ENCODE data around the gene GMDS. TPM values are rescaled to one million over a fixed set of nuclear protein-coding genes. Genes with fewer than 3 reads are reported as not detected.

The GMDS gene
- total RNA-seq, 1 donor from 2014 or later = 7.8 TPM

DNA sequence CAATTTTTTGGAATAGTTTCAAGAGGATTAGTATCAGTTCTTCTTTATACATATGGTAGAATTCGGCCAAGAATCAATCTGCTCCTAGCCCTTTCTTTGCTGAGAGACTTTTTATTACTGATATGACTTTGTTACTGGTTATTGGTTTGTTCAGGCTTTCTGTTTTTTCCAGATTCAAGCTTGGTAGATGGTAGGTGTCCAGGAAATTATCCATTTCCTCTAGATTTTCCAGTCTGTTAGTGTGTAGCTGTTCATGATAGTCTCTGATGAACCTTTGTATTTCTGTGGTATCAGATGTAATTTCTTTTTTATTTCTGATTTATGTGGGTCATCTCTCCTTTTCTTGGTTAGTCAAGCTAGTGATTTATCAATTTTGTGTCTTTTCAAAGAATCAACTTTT is 167.6 kb downstream of the GMDS start:
- no peaks in the 10 kb centered on the region for H3K4me1 ChIP-seq (ENCODE audit: control insufficient read depth in 3 of 3, insufficient read depth in 3 of 3, low read length in 3 of 3)
- H3K27me3 ChIP-seq (ENCODE audit: control insufficient read depth in 3 of 3, insufficient read depth in 3 of 3, low read length in 3 of 3) = no peaks in the 10 kb centered on the region
- H3K36me3 ChIP-seq (ENCODE audit: control insufficient read depth in 3 of 3, insufficient read depth in 3 of 3, low read length in 3 of 3) = no peaks in the 10 kb centered on the region
- H3K4me3 ChIP-seq (ENCODE audit: low read length in 3 of 3) = no peak overlapping the region
- peaks cover 0 to 6% (median 0%) of the 10 kb centered on the region in 3 donors for H3K9me3 ChIP-seq (ENCODE audit: control insufficient read depth in 3 of 3, low read length in 3 of 3)
- no peak overlapping the region for H3K27ac ChIP-seq (ENCODE audit: low read depth, low read length)
- no peak overlapping the region for H3K9ac ChIP-seq (ENCODE audit: low read depth in 1 of 3, low read length in 3 of 3)

- Histone ChIP-seq H3K4me1 (ENCODE audit: control insufficient read depth in 3 of 3, insufficient read depth in 3 of 3, low read length in 3 of 3) (no peaks in the 10 kb centered on the region), H3K9me3 (ENCODE audit: control insufficient read depth in 3 of 3, low read length in 3 of 3) (no peaks in the 10 kb centered on the region), H3K27me3 (ENCODE audit: control insufficient read depth in 3 of 3, insufficient read depth in 3 of 3, low read length in 3 of 3) (no peaks in the 10 kb centered on the region), H3K36me3 (ENCODE audit: control insufficient read depth in 3 of 3, insufficient read depth in 3 of 3, low read length in 3 of 3) (no peaks in the 10 kb centered on the region), H3K4me3 (ENCODE audit: low read length in 3 of 3) (no peak overlapping the region), H3K9ac (ENCODE audit: low read depth in 1 of 3, low read length in 3 of 3) (no peak overlapping the region), H3K27ac (ENCODE audit: low read depth, low read length) (no peak overlapping the region)
Observed at GRCh38 chr6:2073476-2073875, 171.9 kb downstream of the GMDS start.

DNA sequence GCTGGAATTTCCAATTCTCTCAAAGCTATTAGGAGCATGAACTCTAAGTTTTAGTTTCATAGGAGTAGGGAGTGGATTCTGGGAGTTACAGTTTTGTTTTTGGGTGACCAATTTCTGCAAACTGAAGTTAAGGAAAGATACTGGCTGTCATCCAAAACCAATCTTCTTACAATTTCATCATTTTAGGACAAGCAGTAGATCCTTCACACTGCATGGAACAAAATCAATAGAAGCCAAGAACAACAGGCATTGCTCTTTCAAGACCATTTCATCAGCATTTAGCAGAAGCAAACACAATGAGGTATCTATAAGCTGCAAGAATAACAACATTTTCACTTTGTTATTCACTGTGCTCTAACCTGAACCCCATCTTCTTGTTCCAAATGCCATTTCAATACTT is 173.0 kb downstream of the GMDS start:
- H3K9me3 ChIP-seq (ENCODE audit: control insufficient read depth in 3 of 3, low read length in 3 of 3) = no peaks in the 10 kb centered on the region
- no peak overlapping the region for H3K9ac ChIP-seq (ENCODE audit: low read depth in 1 of 3, low read length in 3 of 3)
- H3K27me3 ChIP-seq (ENCODE audit: control insufficient read depth in 3 of 3, insufficient read depth in 3 of 3, low read length in 3 of 3) = no peaks in the 10 kb centered on the region
- no peak overlapping the region for H3K27ac ChIP-seq (ENCODE audit: low read depth, low read length)
- no peak overlapping the region for H3K4me3 ChIP-seq (ENCODE audit: low read length in 3 of 3)
- no peaks in the 10 kb centered on the region for H3K4me1 ChIP-seq (ENCODE audit: control insufficient read depth in 3 of 3, insufficient read depth in 3 of 3, low read length in 3 of 3)
- H3K36me3 ChIP-seq (ENCODE audit: control insufficient read depth in 3 of 3, insufficient read depth in 3 of 3, low read length in 3 of 3) = no peaks in the 10 kb centered on the region

GRCh38 chr6:2063547-2063946 is 181.9 kb downstream of the GMDS start:
- no peaks in the 10 kb centered on the region for H3K36me3 ChIP-seq (ENCODE audit: control insufficient read depth in 3 of 3, insufficient read depth in 3 of 3, low read length in 3 of 3)
- no peaks in the 10 kb centered on the region for H3K4me1 ChIP-seq (ENCODE audit: control insufficient read depth in 3 of 3, insufficient read depth in 3 of 3, low read length in 3 of 3)
- H3K27ac ChIP-seq (ENCODE audit: low read depth, low read length) = no peak overlapping the region
- H3K27me3 ChIP-seq (ENCODE audit: control insufficient read depth in 3 of 3, insufficient read depth in 3 of 3, low read length in 3 of 3) = no peaks in the 10 kb centered on the region
- no peaks in the 10 kb centered on the region for H3K9me3 ChIP-seq (ENCODE audit: control insufficient read depth in 3 of 3, low read length in 3 of 3)
- H3K9ac ChIP-seq (ENCODE audit: low read depth in 1 of 3, low read length in 3 of 3) = no peak overlapping the region
- H3K4me3 ChIP-seq (ENCODE audit: low read length in 3 of 3) = no peak overlapping the region

- no peak overlapping the region for H3K4me3 ChIP-seq (ENCODE audit: low read length in 3 of 3)
- H3K9me3 ChIP-seq (ENCODE audit: control insufficient read depth in 3 of 3, low read length in 3 of 3) = no peaks in the 10 kb centered on the region
- H3K27ac ChIP-seq (ENCODE audit: low read depth, low read length) = no peak overlapping the region
- H3K9ac ChIP-seq (ENCODE audit: low read depth in 1 of 3, low read length in 3 of 3) = no peak overlapping the region
- no peaks in the 10 kb centered on the region for H3K36me3 ChIP-seq (ENCODE audit: control insufficient read depth in 3 of 3, insufficient read depth in 3 of 3, low read length in 3 of 3)
- no peaks in the 10 kb centered on the region for H3K27me3 ChIP-seq (ENCODE audit: control insufficient read depth in 3 of 3, insufficient read depth in 3 of 3, low read length in 3 of 3)
- H3K4me1 ChIP-seq (ENCODE audit: control insufficient read depth in 3 of 3, insufficient read depth in 3 of 3, low read length in 3 of 3) = no peaks in the 10 kb centered on the region
Observed at GRCh38 chr6:2061880-2062279, 183.5 kb downstream of the GMDS start.

- H3K9me3 ChIP-seq (ENCODE audit: control insufficient read depth in 3 of 3, low read length in 3 of 3) = no peaks in the 10 kb centered on the region
- H3K4me3 ChIP-seq (ENCODE audit: low read length in 3 of 3) = no peak overlapping the region
- H3K4me1 ChIP-seq (ENCODE audit: control insufficient read depth in 3 of 3, insufficient read depth in 3 of 3, low read length in 3 of 3) = no peaks in the 10 kb centered on the region
- no peak overlapping the region for H3K27ac ChIP-seq (ENCODE audit: low read depth, low read length)
- H3K27me3 ChIP-seq (ENCODE audit: control insufficient read depth in 3 of 3, insufficient read depth in 3 of 3, low read length in 3 of 3) = no peaks in the 10 kb centered on the region
- H3K9ac ChIP-seq (ENCODE audit: low read depth in 1 of 3, low read length in 3 of 3) = no peak overlapping the region
- H3K36me3 ChIP-seq (ENCODE audit: control insufficient read depth in 3 of 3, insufficient read depth in 3 of 3, low read length in 3 of 3) = no peaks in the 10 kb centered on the region
Observed at GRCh38 chr6:2055911-2056310, 189.5 kb downstream of the GMDS start.

GRCh38 chr6:2055143-2055542 is 190.3 kb downstream of the GMDS start:
- no peaks in the 10 kb centered on the region for H3K9me3 ChIP-seq (ENCODE audit: control insufficient read depth in 3 of 3, low read length in 3 of 3)
- H3K27me3 ChIP-seq (ENCODE audit: control insufficient read depth in 3 of 3, insufficient read depth in 3 of 3, low read length in 3 of 3) = no peaks in the 10 kb centered on the region
- no peak overlapping the region for H3K27ac ChIP-seq (ENCODE audit: low read depth, low read length)
- no peak overlapping the region for H3K4me3 ChIP-seq (ENCODE audit: low read length in 3 of 3)
- H3K4me1 ChIP-seq (ENCODE audit: control insufficient read depth in 3 of 3, insufficient read depth in 3 of 3, low read length in 3 of 3) = no peaks in the 10 kb centered on the region
- H3K36me3 ChIP-seq (ENCODE audit: control insufficient read depth in 3 of 3, insufficient read depth in 3 of 3, low read length in 3 of 3) = no peaks in the 10 kb centered on the region
- no peak overlapping the region for H3K9ac ChIP-seq (ENCODE audit: low read depth in 1 of 3, low read length in 3 of 3)

GRCh38 chr6:2054516-2055067 is 190.8 kb downstream of the GMDS start:
- H3K9me3 ChIP-seq (ENCODE audit: control insufficient read depth in 3 of 3, low read length in 3 of 3) = no peaks in the 10 kb centered on the region
- H3K36me3 ChIP-seq (ENCODE audit: control insufficient read depth in 3 of 3, insufficient read depth in 3 of 3, low read length in 3 of 3) = no peaks in the 10 kb centered on the region
- H3K27me3 ChIP-seq (ENCODE audit: control insufficient read depth in 3 of 3, insufficient read depth in 3 of 3, low read length in 3 of 3) = no peaks in the 10 kb centered on the region
- no peak overlapping the region for H3K4me3 ChIP-seq (ENCODE audit: low read length in 3 of 3)
- H3K27ac ChIP-seq (ENCODE audit: low read depth, low read length) = no peak overlapping the region
- no peak overlapping the region for H3K9ac ChIP-seq (ENCODE audit: low read depth in 1 of 3, low read length in 3 of 3)
- H3K4me1 ChIP-seq (ENCODE audit: control insufficient read depth in 3 of 3, insufficient read depth in 3 of 3, low read length in 3 of 3) = no peaks in the 10 kb centered on the region

- no peaks in the 10 kb centered on the region for H3K36me3 ChIP-seq (ENCODE audit: control insufficient read depth in 3 of 3, insufficient read depth in 3 of 3, low read length in 3 of 3)
- no peak overlapping the region for H3K27ac ChIP-seq (ENCODE audit: low read depth, low read length)
- H3K4me3 ChIP-seq (ENCODE audit: low read length in 3 of 3) = no peak overlapping the region
- H3K4me1 ChIP-seq (ENCODE audit: control insufficient read depth in 3 of 3, insufficient read depth in 3 of 3, low read length in 3 of 3) = no peaks in the 10 kb centered on the region
- no peaks in the 10 kb centered on the region for H3K27me3 ChIP-seq (ENCODE audit: control insufficient read depth in 3 of 3, insufficient read depth in 3 of 3, low read length in 3 of 3)
- no peak overlapping the region for H3K9ac ChIP-seq (ENCODE audit: low read depth in 1 of 3, low read length in 3 of 3)
- no peaks in the 10 kb centered on the region for H3K9me3 ChIP-seq (ENCODE audit: control insufficient read depth in 3 of 3, low read length in 3 of 3)
Observed at GRCh38 chr6:2053691-2054090, 191.7 kb downstream of the GMDS start.

DNA sequence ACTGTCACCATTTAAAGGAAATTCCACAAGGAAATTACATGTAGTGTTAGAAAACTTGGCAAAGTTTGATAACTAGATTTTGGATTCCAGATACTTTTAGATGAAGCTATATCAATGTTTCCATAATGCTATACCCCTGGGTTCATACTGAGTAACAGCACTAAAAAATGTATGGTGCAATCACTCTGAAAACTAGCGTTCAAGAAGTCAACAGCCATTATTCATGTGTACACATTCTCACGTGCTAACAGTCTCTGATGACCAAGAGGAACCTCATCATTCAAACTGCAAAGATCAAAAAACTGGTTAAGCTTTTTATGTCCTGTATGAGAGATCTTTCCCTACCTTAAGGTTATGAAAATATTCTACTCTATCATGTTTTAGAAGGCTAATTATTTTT is 197.6 kb downstream of the GMDS start:
- H3K4me1 ChIP-seq (ENCODE audit: control insufficient read depth in 3 of 3, insufficient read depth in 3 of 3, low read length in 3 of 3) = no peaks in the 10 kb centered on the region
- H3K27ac ChIP-seq (ENCODE audit: low read depth, low read length) = no peak overlapping the region
- no peaks in the 10 kb centered on the region for H3K36me3 ChIP-seq (ENCODE audit: control insufficient read depth in 3 of 3, insufficient read depth in 3 of 3, low read length in 3 of 3)
- no peak overlapping the region for H3K4me3 ChIP-seq (ENCODE audit: low read length in 3 of 3)
- H3K9ac ChIP-seq (ENCODE audit: low read depth in 1 of 3, low read length in 3 of 3) = no peak overlapping the region
- H3K9me3 ChIP-seq (ENCODE audit: control insufficient read depth in 3 of 3, low read length in 3 of 3) = no peaks in the 10 kb centered on the region
- H3K27me3 ChIP-seq (ENCODE audit: control insufficient read depth in 3 of 3, insufficient read depth in 3 of 3, low read length in 3 of 3) = no peaks in the 10 kb centered on the region

GRCh38 chr6:2044192-2044591 is 201.2 kb downstream of the GMDS start:
- Histone ChIP-seq H3K9me3 (ENCODE audit: control insufficient read depth in 3 of 3, low read length in 3 of 3) (no peaks in the 10 kb centered on the region), H3K27ac (ENCODE audit: low read depth, low read length) (no peak overlapping the region), H3K9ac (ENCODE audit: low read depth in 1 of 3, low read length in 3 of 3) (no peak overlapping the region), H3K27me3 (ENCODE audit: control insufficient read depth in 3 of 3, insufficient read depth in 3 of 3, low read length in 3 of 3) (no peaks in the 10 kb centered on the region), H3K4me1 (ENCODE audit: control insufficient read depth in 3 of 3, insufficient read depth in 3 of 3, low read length in 3 of 3) (no peaks in the 10 kb centered on the region), H3K36me3 (ENCODE audit: control insufficient read depth in 3 of 3, insufficient read depth in 3 of 3, low read length in 3 of 3) (no peaks in the 10 kb centered on the region), H3K4me3 (ENCODE audit: low read length in 3 of 3) (no peak overlapping the region)

All from skeletal muscle tissue (tissue), 4 donors.